ENCODE results near the gene SLC8A1.

Gene SLC8A1

GRCh38 chr2:40193670-40194026, 258.2 kb downstream of the SLC8A1 start:
- DNase-seq (ENCODE audit: low read depth) = no peak

DNA sequence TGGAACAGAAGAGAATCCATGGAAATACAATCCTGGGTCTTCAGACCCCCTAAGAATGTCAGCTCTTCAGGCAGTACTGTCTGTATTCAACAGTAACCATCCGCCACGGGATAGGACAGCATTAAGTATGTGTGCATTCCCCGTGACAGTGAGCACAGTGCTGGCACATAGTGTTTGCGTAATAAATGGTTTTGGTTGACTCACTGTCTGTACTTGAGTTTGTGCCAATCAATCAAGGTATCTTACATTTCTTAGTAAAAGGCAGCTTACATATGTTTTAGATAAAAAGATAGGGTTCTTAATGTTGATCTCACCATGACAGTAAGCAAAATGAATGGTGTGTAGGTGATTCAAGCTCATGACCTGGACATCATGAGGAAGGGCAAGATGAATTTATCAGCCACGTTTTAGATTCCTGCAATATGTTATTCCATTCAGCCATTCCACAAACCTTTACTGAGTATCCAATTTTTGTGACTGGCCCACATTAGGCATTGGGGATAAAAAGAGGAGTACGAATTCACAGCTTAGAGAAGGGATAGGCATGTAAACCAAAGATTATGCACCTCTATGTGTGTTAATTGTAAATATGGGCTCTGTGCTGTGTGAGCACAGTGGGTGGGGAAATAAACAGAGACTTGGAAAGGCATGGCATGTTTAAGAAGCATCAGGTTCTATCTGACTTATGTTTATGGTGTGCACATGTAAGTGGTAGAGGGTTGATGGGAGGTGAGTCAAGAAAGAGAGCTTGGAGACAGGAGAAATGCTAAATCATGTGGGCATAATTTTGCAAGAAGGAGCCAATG, 258.8 kb downstream of the SLC8A1 start:
- DNase-seq (ENCODE audit: low read depth) = no peak

GRCh38 chr2:40190457-40190856, 261.4 kb downstream of the SLC8A1 start:
- DNase-seq (ENCODE audit: low read depth) = no peak

GRCh38 chr2:40189881-40190280, 262.0 kb downstream of the SLC8A1 start:
- DNase-seq (ENCODE audit: low read depth) = no peak

DNA sequence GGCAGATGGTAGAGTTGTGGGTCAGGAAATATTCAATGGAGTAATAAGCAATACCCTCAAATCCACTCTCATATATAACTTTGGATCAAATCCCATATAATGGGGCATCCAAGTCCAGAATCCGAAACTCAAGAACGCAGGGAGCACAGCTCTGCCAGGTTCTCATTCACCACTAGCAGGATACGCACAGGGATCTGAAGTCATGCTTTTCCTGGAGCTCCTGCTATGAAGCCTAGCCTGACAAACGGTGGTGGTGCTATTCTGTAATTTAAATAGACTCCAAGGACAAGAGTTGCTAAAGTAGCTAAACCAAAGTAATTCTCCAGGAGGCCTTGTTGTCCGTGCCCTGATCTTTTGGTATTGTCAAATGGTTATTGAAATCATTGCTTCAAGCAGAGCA, 264.8 kb downstream of the SLC8A1 start:
- no peak for DNase-seq (ENCODE audit: low read depth)

DNA sequence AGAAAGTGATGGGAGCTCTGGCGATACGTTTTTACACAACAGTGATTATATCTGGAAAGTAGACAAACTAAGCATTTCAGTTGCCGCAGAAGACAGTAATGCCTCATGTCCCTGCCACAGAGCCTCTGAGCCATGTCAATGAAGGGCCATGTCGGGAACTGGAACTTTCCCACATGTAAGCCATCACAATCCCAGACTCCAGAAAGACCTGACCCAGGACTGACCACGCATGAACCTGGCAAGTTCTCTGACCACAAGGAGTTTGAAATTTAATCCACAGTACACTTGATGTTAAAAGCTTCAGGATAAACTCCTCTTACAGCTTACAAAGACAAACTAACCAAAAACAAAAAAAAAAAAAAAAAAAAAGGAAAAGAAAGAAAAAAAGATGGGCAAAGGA, 267.3 kb downstream of the SLC8A1 start:
- no peak for DNase-seq (ENCODE audit: low read depth)

GRCh38 chr2:40181855-40182254, 270.0 kb downstream of the SLC8A1 start:
- DNase-seq (ENCODE audit: low read depth) = no peak

DNA sequence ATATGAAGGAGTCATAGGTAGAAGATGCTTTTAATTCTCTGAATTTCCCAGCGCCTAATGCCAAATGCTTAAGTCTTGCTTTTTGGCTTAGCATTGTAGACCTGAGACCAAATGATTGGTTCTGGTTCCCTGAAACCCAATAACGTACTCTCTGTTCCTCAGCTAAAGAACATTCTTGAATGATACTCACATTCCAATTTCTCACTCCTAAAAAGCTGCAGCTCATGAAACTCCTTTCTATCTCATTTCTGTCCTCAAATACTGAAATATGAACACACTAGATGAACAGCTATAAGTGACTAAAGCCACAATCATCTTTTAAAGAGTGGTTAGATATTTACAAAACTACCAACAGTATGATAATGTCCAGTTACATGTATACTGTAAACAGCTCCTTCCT, 272.1 kb downstream of the SLC8A1 start:
- no peak for DNase-seq (ENCODE audit: low read depth)

DNA sequence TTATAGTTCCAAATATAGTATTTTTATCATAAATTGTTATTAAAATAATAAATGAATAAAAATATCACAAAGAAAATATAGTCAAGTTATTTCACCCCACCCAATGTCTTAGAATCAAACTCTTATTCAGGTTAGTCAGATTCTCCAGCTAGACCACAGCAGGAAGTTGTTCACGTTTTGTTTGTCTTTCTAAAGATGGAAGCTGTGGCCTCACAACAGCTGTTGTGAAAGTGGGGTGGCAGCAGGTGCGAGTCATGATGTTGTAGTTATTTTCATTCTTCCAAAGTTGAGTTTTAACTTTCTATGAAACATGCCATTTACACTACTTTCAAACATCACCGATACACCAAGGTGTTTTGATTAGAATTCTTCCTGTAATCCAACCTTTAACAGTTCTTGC, 272.9 kb downstream of the SLC8A1 start:
- no peak for DNase-seq (ENCODE audit: low read depth)

GRCh38 chr2:40178171-40178778, 273.6 kb downstream of the SLC8A1 start:
- no peak for DNase-seq (ENCODE audit: low read depth)

- no peak for DNase-seq (ENCODE audit: low read depth)
These were observed 274.5 kb downstream of the SLC8A1 start for GRCh38 chr2:40177366-40177765.

DNA sequence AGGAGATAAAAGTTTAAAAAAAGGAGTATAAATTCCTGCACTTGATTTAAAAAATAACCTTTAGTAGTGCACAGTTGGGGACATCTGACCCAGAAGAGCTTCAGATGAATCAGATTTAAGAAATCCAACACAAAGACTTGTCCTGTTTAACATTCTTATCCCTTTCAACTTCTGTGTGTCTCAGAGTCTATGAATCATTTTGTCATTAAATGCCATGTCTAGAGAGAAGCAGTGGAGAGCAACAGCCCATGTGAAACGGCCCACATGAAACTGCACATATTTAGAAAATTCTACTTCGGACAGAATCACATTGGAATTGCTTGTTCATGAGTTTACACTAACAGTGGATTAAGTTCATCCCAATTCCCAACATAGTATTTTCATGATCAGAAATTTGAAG, 278.6 kb downstream of the SLC8A1 start:
- no peak for DNase-seq (ENCODE audit: low read depth)

DNA sequence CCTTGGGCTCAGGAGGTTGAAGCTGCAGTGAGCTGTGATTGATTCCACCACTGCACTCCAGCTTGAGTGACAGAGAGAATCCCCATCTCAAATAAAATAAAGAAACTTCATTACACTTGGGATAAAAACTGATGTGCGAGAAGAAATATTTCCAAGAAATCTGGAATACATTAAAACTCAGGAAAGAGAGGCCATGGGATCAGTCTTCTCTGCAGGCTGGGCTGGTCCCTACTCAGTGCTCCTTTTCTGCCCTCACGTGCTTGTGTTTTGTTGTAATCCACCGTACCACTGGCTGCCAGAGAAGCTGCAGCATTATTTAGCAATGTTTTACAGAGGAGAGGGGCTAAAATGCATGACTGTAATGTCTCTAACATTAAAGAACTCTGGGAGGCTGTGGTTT, 282.0 kb downstream of the SLC8A1 start:
- DNase-seq (ENCODE audit: low read depth) = no peak

- no peak for DNase-seq (ENCODE audit: low read depth)
These were observed 282.5 kb downstream of the SLC8A1 start for GRCh38 chr2:40169430-40169829.

GRCh38 chr2:40168546-40168945, 283.3 kb downstream of the SLC8A1 start:
- DNase-seq (ENCODE audit: low read depth) = no peak

DNA sequence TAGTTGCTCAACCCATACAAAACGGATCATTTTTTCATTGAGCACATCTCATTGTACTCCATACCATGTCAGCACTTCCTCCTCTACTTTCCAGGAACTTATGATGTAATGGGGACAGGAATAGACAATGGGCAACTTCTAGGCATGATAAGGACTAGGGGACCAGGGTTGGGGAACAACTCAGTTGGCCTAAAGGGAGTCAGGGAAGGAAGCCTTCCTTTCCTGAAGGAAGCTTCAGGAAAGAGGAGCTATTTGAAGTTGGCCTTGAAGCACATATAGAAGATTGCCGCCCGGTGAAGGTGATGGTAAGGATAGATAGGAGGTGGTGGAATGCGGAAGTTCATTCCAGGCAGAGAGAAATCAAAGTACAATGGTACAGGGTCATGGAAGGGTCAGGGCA, 283.9 kb downstream of the SLC8A1 start:
- DNase-seq (ENCODE audit: low read depth) = no peak

GRCh38 chr2:40166006-40166405, 285.9 kb downstream of the SLC8A1 start:
- DNase-seq (ENCODE audit: low read depth) = no peak

DNA sequence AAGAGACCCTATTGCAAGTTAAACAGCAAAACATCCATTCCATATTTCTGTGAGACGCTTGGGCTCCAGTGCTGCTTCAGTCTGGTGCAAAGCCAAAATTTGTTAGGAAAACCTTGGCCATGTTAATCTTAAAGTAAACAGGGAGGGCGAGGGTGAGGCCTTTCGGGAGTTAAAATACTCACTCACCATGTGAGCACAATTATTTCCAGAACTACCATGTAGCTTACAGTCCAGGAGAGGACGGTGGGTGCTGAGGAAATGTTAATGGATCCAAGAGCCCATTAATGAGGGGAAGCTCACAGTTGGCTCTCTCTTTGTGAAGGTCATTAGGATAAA, 286.4 kb downstream of the SLC8A1 start:
- no peak for DNase-seq (ENCODE audit: low read depth)

DNA sequence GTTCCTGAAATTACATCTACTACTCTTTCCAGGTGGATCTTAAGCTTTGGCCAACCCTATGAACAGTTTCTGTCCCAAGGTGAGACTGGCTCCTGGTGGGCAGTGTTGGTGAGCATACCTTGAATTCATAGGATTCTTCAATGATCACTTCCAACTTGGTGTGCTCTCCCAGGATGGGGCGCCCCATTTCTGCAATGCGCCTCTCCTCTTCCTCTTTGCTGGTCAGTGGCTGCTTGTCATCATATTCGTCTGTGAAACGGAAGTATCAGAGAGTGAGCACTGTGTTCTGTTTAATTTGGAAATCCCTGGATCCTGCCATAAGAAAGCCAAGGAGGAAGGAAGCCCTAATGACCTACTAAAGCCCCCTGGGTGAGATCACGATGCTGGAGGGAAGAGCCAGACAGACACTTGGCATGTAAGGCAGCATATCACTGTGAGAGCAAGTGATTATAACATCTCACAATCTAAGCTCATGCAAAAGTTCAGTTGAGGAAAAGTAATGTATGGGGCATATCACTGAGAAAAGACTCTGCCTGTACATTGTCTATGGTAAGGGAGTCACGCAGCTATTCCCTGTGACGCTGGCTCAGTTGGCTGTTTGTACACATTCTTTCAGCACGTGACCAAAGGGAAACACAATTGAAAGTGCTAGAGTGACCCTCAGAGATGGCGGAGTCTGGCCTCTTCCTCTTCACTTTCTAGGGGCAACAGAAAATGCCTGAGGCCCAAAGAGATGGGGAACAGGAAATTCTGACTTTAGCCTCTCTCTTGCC, 287.0 kb downstream of the SLC8A1 start:
- DNase-seq (ENCODE audit: low read depth) = no peak

GRCh38 chr2:40161986-40162385, 289.9 kb downstream of the SLC8A1 start:
- DNase-seq (ENCODE audit: low read depth) = no peak

- DNase-seq (ENCODE audit: low read depth) = no peak
These were observed 291.1 kb downstream of the SLC8A1 start for GRCh38 chr2:40160751-40161218.

- no peak for DNase-seq (ENCODE audit: low read depth)
These were observed 292.6 kb downstream of the SLC8A1 start for GRCh38 chr2:40159333-40159732.

DNA sequence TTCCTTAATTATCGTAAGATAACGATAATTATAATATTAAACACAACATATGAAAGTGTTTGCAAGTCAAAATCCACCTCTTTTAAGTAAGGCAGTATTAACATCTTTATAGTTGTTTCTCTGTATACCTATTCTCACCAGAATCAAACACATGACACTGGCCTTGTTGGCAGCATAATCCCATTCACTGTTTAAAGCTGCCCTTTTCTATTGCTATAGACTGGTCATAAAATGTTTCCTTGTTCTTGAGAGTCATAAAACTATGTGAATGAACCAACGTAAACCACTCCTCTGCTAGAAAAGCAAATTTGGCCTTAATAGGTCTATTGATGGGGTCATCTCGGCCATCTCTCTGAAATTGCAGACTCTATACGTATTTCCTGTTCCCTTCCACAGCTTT, 293.1 kb downstream of the SLC8A1 start:
- no peak for DNase-seq (ENCODE audit: low read depth)
